T-helper 2 cell treated with Interferon-gamma antibody and Interleukin-4, amounts not matched to agents 100 ng/mL and 5 ng/mL, for 36 hours (primary cell): ENCODE data around the gene CTIF. TPM values are rescaled to one million over a fixed set of nuclear protein-coding genes. Genes with fewer than 3 reads are reported as not detected.

Experiments used
- intact Hi-C: fragments of 100-400 bp; cut with micrococcal nuclease; formaldehyde crosslinking; loops from one replicate; pipeline ENCODE4 v1.15.1; 2023
- total RNA-seq: library from RNA; stranded (reverse); gene quantifications from 2 replicates; pipeline ENCODE4 v1.2.3, GENCODE V29; 2022

Gene CTIF
- total RNA-seq, 1 donor from 2014 or later: 2.4 TPM

DNA sequence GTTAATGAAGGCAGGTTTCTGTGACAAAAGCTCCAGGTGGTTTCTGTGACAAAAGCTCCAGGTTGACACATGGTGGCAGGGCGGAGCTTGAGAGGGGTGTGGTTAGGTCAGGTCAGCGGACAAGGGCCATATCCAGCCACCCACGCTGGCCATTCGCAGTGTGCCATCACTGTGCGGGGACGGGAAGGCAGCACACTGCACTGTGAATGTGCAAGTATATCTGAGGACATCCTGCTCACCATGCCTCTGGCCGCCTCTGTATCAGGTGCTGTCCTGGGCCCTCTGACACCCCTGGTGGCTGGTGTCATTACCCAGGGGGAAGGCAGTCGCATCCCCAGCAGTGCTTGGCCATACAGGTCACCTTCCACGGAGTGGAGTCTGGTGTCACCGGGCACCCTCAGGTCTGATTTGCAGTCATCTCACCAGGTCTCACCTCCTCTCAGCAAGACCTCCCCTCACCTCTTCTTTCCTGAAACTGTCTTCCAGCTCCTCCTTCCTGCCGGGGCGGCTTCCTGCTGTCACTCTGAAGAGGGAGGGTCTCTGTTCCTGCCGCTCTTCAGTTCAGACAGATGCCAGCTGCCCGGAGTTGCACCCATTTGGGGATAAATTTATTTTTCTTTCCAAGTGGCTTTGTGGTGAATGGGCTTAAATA is 34.9 kb downstream of the CTIF start:
- intact Hi-C loops: no loop called here

DNA sequence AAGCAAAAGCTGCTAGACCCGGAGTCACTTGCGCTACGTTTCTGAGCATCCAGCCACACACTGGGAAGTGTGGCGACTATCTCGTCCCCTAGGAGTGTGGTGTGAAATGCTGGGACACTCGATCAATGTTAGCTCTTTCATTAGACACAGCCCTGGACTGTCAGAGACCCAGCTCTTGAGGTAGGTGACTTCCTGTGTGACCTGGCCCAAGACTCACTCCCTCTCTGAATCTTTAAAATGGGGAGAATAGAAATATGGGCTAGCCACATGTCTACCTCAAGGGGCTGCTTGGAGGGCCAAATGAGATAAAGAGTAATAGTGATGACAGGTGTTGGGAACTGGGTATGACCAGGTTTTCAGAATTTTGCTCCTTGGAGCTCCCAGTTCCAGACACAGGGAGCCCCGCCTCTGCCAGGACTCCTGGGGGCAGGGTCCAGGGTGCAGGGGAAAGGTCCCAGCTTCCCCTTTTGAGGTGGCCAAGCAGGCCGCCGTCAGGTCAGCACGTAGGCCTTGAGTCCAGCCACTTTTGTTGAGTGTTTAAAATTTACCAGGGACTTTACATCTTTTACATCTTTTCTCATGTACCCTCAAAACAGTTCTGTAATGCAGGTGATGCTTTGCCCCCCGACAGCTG is 36.0 kb downstream of the CTIF start:
- intact Hi-C loops: no loop called here

DNA sequence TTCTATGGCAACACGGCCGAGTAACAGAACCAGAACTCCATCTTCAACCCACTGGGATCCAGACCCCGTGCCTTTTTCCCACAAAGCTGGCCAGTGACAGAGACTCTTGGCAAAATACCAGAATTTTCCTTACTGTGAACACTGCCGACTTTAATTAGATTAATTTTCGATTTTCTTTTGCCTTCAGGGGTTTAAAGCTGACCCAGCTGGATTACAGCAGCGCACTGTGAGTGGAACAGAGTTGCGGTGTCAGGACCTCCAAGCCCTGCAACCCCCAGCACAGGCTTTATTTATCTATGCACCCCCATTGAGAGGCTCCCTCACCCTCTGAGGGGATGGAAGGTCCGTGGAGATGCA is 36.4 kb downstream of the CTIF start:
- intact Hi-C loops: no loop called here

DNA sequence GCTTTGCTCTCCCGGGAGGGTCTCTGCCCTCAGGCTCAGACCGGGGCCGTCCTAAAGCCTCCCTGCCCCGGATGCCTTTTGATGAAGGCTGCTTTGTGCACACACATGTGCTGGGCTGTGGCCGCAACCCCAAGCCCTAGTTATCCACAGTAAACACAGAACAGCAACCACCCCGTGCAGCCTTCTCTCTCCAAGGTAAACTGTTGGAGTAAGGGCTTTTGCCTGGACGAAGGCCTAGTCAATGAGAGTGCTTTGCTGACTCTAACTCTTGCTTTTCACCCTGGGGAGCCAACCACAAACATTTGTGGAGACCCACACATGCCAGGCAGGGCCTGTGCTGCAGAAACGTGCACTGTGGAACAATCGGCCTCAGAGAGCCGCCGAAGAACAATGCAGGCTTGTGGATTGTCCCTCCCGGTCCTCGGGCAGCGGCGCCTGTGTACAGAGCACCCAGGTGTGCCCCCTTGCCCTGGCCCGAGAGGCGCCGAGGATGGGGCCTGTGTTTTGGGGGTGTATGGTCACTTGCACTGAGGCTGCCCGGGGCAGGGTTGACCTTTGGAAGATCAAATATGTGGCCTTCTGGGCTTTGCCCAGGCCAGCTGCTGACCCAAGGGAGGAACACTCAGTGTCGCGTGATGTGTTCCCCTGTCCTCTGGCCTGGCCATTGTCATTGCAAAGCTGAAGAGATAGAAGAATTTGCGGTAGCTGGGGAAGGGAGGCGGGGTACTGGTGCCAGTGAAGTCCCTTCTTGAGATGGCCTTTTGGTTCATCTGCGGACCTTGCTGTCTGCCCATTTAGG is 37.0 kb downstream of the CTIF start:
- intact Hi-C loops: no loop called here

DNA sequence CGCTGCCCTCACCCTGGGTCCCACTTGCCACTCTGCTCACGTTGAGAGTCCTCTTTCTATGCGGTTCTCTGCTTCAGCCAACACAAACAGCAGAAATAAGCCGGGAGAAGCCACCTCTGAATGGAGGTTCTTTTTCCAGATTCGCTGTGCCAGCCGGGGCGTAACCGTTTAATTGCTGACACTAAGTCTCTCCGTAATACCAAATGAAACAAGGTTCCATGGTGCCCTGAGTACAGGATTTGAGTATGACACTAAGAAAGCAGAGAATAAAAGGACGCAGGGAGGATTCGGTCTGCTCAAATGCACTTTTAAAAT is 37.6 kb downstream of the CTIF start:
- intact Hi-C loops: no loop called here

DNA sequence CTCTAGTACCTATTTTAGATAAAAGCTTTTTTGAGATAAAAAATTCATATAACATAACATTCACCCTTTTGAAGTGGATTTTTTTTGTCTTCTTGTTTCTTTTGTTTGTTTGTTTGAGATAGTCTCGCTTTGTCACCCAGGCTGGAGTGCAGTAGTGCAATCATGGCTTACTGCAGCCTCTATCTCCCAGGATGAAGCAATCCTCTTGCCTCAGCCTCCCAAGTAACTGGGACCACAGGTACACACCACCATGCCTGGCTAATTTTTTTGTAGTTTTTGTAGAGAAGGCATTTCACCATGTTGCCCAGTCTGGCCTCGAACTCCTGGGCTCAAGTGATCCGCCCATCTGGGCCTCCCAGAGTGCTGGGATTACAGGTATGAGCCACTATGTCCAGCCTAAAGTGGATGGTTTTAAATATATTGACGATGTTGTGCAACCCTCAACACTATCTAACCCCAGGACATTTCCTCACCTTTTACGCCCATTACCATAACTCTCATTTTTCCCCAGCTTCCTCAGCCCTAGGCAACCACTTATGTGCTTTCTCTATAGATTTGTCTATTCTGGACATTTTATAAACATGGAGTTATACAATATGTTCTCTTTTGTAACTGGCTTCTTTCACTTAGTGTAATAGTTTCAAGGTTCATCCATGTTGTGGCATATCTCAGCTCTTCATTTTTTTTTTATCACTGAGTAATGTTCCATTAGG is 38.8 kb downstream of the CTIF start:
- intact Hi-C loops: no loop called here

DNA sequence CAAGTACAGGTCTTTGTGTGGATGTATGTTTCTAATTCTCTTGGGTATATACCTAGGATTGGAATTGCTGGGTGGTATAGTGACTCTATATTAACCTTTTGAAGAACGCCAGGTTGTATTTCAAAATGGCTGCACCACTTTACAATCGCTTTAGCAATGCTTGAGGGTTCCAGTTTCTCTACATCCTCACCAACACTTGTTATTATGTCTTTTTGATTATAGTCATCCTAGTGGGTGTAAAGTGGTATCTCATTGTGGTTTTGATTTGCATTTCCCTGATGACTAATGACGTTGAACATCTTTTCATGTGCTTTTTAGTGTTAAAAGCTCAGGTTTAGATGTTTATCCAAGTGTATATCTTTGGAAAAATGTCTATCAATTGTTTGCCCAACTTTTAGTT is 39.5 kb downstream of the CTIF start:
- intact Hi-C loops: no loop called here

DNA sequence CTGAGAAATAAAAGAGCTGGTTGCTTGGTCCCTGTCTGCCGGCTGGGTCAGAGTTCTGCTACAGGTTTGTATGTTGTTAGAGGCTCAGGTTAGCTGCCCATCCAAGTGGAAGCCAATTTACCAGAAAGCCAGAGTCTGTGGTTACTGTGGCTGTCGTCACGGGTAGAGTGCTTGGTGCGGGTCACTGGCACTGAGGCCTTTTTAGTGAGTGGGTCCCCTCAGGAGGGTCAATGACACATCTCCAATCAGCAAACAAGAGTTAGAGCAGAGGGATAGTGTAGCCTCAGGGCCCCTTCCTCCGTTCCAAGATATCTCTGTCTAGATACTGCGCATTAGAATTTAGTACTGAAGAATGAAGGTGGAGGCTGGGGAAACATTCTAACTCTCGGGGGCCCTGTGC is 41.2 kb downstream of the CTIF start:
- intact Hi-C loops: no loop called here

DNA sequence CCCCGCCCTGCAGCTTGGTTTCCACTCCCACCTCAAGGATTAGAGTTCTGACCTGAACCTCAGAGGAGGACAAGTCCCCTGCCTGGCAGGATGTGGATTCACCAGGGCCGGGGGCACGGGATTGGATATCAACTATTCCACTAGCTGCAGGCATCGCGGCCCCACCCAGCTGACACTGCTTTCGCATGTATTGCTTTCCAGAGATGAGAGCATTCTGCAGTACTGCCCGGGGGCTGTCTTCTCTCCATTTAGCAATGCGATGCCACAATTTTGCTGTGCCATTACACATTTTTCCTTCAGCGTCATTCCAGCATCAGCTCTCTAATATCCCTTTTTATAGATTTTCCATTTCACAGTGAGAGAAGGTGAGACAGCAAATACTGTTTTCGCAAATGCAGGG is 42.0 kb downstream of the CTIF start:
- intact Hi-C loops: no loop called here

DNA sequence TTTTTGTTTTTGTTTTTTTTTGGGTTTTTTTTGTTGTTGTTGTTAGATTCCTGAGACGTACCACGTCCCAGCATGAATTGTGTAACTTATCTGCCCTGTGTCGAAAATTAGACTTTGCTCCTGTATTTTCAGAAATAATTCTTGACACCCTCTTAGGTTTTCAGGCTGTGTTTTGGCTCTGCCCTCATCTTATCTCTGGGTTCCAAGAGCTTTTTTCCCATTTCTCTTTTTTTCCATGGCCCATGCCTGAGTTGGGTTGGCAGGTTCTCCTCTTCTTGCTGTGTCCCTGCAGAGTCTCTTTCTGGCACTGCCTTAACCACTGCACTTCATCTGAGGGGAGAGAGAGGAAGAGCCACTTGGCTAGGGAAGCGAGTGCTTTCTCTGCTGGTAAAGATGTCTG is 42.4 kb downstream of the CTIF start:
- intact Hi-C loops: no loop called here

DNA sequence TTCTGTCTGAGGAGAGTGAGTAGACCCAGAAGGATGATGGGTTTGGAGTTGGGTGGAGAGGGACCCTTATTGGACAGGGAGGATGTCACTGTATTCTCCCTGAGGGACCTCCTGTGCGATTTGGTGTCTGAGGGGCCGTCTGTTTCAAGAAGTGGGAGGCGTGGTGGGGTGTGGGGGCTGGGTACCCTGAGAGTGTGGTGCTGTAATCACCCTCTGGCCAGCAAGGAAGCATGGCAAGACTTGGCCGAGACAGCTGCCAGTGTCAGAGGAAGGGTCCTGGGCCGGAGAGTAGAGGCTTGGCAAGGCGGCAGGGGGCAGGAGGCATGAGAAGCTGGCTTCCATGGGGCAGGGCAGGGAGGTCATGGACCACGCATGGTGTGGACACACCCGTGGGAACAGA is 43.1 kb downstream of the CTIF start:
- intact Hi-C loops: no loop called here

DNA sequence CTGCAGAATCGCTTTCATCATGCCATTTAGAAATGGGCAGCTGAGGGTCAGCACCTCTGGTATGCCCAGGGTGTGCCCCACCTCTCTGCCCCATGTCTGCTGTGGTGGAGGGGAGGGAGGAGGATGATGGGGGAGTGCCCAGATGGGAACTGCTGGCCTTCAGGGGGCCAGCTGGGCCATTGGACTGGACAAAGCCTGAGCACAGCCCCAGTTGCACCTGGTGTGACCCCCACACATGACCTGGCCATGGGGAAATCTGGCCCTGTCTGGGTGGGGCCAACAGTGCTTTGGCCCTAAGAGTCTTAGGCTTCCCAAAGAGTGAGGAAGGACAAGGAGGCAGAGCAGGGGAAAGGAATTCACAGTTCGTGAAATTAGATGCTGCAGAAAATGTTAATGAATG is 44.1 kb downstream of the CTIF start:
- intact Hi-C loops: no loop called here

DNA sequence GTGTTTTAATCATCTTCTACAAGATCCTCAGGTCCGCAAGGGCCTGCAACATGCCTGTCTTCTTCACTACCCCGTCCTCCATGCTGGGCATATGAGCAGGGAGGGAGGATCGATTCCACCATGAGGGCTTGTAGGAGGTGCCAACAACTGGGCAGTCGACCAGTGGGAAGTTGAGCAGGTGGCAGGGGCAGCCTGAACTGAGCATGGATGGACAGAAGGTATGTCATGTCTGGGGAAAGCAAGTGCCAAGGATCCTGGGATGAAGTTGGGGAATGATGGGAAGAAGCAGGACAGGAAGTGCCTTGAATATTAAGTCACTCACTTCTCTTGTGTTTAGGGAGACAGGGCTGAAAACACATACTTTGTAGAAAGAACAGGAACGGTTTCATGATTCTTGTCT is 44.7 kb downstream of the CTIF start:
- intact Hi-C loops: no loop called here

DNA sequence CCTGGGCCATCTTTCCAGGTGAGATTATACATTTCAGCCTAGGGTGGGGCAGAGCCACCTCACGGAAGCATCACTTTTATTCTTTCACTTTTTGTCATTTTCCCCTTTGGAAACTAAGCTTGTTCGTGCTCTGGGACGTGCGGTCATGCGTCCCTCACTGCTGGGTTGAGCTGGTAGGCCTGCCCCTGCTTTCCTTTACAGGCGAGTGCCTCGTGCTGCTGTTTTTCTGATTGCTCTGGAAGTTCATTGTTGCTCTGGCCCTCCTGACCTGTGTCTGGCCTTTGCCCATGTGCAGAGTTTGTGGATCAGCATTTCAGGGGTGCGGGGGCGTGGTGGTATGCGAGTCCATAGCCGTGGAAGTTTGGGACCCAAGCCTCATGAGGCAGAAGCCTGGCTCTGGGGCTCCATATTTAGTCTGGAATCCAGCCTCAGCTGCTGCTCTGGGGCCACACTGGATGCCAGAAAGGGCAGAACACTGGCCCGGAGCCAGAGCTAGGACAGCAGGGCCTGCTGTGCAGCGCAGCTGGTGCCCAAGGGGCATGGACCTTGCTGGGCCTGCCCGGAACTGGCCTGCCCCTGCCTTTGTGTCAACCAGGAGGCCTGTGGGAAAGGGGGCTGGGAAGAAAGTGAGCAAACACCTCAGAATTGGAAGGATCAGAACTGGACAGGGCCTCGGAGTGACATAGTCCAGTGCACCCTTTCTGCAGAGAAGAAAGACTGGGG is 51.1 kb downstream of the CTIF start:
- intact Hi-C loops: no loop called here

DNA sequence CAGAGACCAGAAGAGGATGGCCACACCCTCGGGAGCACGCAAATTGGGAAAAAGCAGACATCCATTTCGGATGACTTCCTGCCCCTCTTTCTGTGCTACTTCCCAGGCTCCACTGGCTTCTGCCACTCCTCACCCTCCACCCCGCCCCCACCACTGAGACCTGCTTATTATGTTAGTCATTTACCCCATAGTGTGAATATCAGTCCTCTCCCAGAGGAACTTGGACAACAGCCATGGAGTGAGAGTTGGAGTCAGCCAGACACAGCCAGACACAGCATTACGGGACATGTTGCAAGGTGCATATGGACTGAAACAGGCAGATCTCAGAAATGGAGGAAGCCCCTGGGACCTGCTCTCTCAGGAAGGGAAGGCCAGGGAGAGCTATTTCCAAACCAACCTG is 51.8 kb downstream of the CTIF start:
- intact Hi-C loops: no loop called here

DNA sequence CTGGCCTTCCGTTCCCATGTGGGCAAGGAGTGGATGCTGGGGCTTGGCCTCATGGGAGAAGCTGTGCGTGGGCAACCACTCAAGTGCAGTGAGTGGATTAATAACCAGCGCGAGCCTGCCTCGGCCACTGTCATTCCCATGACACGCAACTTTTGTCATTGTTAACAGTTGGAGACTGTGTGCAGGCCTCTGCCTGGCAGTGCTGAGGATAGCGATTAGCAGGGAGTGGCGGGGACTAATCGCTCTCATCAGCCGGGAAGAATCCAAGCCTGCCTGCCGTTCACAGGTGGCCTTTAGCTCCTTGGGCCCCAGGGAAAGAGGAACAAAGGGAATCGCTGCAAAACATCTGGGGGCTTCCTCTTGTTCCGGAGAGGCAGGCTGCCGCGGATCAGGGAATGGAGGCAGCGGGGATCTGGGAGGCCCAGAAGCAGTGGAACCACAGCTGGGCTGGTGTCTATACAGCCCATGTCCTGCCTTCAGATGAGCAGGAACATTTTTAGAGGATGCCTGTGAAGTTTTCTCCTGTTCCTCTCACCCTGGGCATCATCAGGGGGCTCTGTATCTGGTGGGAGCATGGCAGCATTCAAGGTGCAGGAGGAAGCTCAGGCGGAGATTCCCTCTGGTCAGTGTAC is 53.8 kb downstream of the CTIF start:
- intact Hi-C loops: no loop called here

DNA sequence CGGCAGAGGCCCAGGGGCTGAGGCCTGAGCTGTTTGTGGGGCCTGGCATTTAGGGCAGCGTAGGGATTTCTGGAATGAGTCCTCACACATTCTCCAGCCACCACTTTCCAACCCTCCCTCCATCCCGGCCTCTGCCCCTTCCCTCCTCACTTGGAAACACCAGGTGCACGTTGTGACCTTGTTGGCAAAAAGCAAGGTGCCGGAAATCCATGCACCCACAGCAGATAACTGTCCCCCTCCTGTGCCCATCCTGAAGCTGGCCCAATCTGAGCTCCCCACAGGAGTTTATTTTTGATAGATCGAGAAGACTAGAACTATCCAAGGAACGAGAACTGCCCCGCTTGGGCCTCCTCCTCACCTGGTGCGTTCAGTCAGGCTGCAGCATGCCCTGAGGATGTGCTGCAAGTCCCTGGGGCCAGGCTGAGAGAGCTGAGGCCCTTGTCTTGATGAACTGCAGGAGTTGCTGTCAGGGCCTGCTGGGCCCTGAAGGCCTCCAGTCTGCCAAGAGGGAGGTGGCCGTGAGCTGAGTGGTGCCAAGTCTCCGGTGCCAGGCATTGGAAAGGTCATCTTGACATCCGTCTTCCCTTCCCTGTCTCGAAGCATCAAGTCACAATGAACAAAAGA is 55.8 kb downstream of the CTIF start:
- intact Hi-C loops: no loop called here

DNA sequence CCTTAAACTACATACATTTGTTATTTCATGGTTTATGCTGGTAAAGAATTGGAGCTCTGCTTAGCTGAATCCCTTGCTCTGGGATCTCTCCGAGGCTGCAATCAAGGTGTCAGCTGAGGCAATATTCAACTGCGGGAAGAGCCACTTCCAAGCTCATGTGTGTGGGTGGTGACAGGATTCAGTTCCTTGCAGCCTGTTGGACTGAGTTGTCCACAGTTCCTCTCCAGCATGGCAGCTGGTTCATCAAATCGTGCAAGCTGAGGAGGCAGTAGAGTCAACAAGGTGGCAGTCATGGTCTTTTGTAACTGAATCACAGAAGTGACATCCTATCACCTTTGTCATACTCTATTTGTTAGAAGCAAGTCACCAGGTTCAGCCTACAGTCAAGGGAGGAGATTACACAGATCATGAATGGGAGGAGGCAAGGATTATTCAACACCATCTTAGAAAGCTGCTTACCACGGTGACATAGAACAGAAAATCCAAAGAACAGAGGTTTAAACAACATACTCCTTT is 56.9 kb downstream of the CTIF start:
- intact Hi-C loops: no loop called here

DNA sequence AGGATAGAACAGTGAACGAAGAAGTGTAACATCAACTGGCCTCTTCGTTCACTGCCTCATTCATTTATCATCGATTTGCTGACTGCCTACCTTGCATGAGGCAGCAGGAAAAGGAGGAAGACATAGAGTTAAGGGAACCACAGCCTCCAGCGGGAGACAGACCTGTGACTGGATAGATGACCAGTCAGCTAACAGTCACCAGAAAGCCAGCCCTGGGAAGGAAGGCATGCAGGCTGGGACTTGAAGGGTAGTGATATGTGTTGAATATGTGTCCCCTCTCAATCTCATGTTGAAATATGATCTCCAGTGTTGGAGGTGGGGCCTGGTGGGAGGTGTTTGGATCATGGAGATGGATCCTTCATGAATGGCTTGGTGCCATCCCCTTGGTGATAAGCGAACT is 58.3 kb downstream of the CTIF start:
- intact Hi-C loops: no loop called here

DNA sequence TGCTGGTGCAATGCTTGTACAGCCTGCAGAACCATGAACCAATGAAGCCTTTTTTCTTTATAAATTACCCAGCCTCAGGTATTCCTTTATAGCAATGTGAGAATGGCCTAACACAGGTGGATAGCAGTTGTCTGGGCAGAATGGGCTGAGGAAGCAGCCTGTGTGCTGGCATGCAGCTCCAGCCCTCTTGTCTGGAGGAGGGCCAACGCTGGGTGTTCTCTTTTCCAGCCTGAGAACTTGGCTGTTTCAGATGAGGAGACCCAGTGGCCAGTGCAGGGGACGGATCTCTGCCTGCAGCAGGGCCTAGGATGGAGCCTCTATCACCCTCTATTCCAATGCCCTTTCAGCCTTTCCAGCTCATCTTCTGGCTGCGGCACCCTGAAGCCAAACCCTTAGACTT is 58.8 kb downstream of the CTIF start:
- intact Hi-C loops: no loop called here

DNA sequence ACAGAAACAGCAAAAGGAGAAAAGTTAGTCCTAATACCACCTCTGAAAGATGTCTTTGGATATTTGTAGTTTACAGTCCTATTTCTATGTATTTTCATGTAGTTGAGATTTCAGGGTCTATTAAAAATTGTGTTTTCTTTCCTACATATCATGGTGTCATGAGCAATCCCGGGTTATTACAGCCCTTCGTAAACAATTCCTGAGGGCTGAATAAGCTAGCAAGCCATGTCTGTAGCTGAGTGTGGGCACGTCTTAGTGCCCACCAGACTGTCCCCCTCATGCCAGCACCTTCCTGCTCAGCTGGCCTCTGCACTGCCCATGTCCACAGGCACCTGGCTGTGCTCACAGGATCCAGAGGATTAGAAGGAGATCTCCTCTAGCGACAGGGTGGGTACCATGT is 60.6 kb downstream of the CTIF start:
- intact Hi-C loops: no loop called here
